Activated gamma-delta T cell (primary cell): ENCODE data around the gene GASK1B.

Source experiments
- DNase-seq: peaks from one replicate; lab custom pipeline; 2025; lab: John Stamatoyannopoulos, UW

Gene GASK1B

GRCh38 chr4:158186815-158187214 is 14.0 kb upstream of the GASK1B start:
- no peak for DNase-seq

GRCh38 chr4:158182736-158183135 is 9.9 kb upstream of the GASK1B start:
- DNase-seq, result no peak

GRCh38 chr4:158181906-158182305 is 9.1 kb upstream of the GASK1B start:
- DNase-seq, result no peak

GRCh38 chr4:158179465-158179864 is 6.6 kb upstream of the GASK1B start:
- DNase-seq, result no peak

- DNase-seq, result no peak
Measured at GRCh38 chr4:158176776-158177175, 4.0 kb upstream of the GASK1B start.

GRCh38 chr4:158176108-158176507 is 3.3 kb upstream of the GASK1B start:
- DNase-seq, result no peak

- DNase-seq, result no peak
Measured at GRCh38 chr4:158170691-158171561, 1.9 kb downstream of the GASK1B start.

- no peak for DNase-seq
Measured at GRCh38 chr4:158169931-158170690, 2.7 kb downstream of the GASK1B start.

GRCh38 chr4:158169506-158169905 is 3.3 kb downstream of the GASK1B start:
- DNase-seq, result no peak

- no peak for DNase-seq
Measured at GRCh38 chr4:158168606-158169005, 4.2 kb downstream of the GASK1B start.

- DNase-seq, result no peak
Measured at GRCh38 chr4:158166701-158167100, 6.1 kb downstream of the GASK1B start.

GRCh38 chr4:158164768-158165213 is 8.0 kb downstream of the GASK1B start:
- DNase-seq, result no peak

GRCh38 chr4:158163941-158164767 is 8.7 kb downstream of the GASK1B start:
- DNase-seq, result no peak

- no peak for DNase-seq
Measured at GRCh38 chr4:158162631-158163030, 10.2 kb downstream of the GASK1B start.

GRCh38 chr4:158161551-158162354 is 11.1 kb downstream of the GASK1B start:
- DNase-seq, result no peak

GRCh38 chr4:158159718-158160094 is 13.1 kb downstream of the GASK1B start:
- no peak for DNase-seq

GRCh38 chr4:158159054-158159717 is 13.6 kb downstream of the GASK1B start:
- no peak for DNase-seq

GRCh38 chr4:158157412-158157811 is 15.4 kb downstream of the GASK1B start:
- no peak for DNase-seq

- no peak for DNase-seq
Measured at GRCh38 chr4:158155656-158156356, 17.0 kb downstream of the GASK1B start.

GRCh38 chr4:158147151-158147550 is 25.7 kb downstream of the GASK1B start:
- DNase-seq, result no peak
